Measurements from ENCODE around the gene HOXA5. TPM values are rescaled to one million over a fixed set of nuclear protein-coding genes. Genes with fewer than 3 reads are reported as not detected.

HOXA5 gene
- total RNA-seq, 1 donor: 3.0 TPM

- peaks cover 13% of the 10 kb centered on the region for H3K4me1 ChIP-seq (ENCODE audit: insufficient read depth, low read length)
Measured at GRCh38 chr7:27130540-27131389, 12.7 kb downstream of the HOXA5 start, which contains the start of gene HOXA4. Gene HOXA4 (minus strand): TSS chr7:27130757. CDS start chr7:27130733, 24 bp downstream.

GRCh38 chr7:27129729-27130539, 13.5 kb downstream of the HOXA5 start:
- no peaks in the 10 kb centered on the region for H3K9me3 ChIP-seq (ENCODE audit: low read depth, low read length)
- peak overlapping the region; percentile 31 for H3K4me3 ChIP-seq (ENCODE audit: low read length)
- peaks cover 11% of the 10 kb centered on the region for H3K27me3 ChIP-seq (ENCODE audit: insufficient read depth, low read length)
- H3K4me1 ChIP-seq (ENCODE audit: insufficient read depth, low read length): peaks cover 10% of the 10 kb centered on the region

More at GRCh38 chr7:27130540-27131389, 12.7 kb downstream of the HOXA5 start, which contains the start of gene HOXA4:
- Histone ChIP-seq H3K4me3 (ENCODE audit: low read length) (peak within 1 kb of the TSS; percentile 44), H3K9me3 (ENCODE audit: low read depth, low read length) (no peaks in the 10 kb centered on the region), H3K27me3 (ENCODE audit: insufficient read depth, low read length) (peaks cover 18% of the 10 kb centered on the region)

GRCh38 chr7:27128776-27129728, 14.4 kb downstream of the HOXA5 start:
- H3K27me3 ChIP-seq (ENCODE audit: insufficient read depth, low read length): peaks cover 11% of the 10 kb centered on the region
- no peak overlapping the region for H3K4me3 ChIP-seq (ENCODE audit: low read length)
- H3K9me3 ChIP-seq (ENCODE audit: low read depth, low read length): no peaks in the 10 kb centered on the region
- peaks cover 5% of the 10 kb centered on the region for H3K4me1 ChIP-seq (ENCODE audit: insufficient read depth, low read length)

GRCh38 chr7:27128034-27128433, 15.4 kb downstream of the HOXA5 start:
- peaks cover 5% of the 10 kb centered on the region for H3K4me1 ChIP-seq (ENCODE audit: insufficient read depth, low read length)
- no peak overlapping the region for H3K4me3 ChIP-seq (ENCODE audit: low read length)
- H3K27me3 ChIP-seq (ENCODE audit: insufficient read depth, low read length): peaks cover 7% of the 10 kb centered on the region
- H3K9me3 ChIP-seq (ENCODE audit: low read depth, low read length): no peaks in the 10 kb centered on the region

GRCh38 chr7:27126596-27127327, 16.7 kb downstream of the HOXA5 start:
- Histone ChIP-seq H3K9me3 (ENCODE audit: low read depth, low read length) (no peaks in the 10 kb centered on the region), H3K27me3 (ENCODE audit: insufficient read depth, low read length) (peaks cover 7% of the 10 kb centered on the region), H3K4me1 (ENCODE audit: insufficient read depth, low read length) (peaks cover 5% of the 10 kb centered on the region), H3K4me3 (ENCODE audit: low read length) (no peak overlapping the region)

- Histone ChIP-seq H3K4me1 (ENCODE audit: insufficient read depth, low read length) (peaks cover under 1% of the 10 kb centered on the region), H3K4me3 (ENCODE audit: low read length) (no peak overlapping the region), H3K9me3 (ENCODE audit: low read depth, low read length) (no peaks in the 10 kb centered on the region), H3K27me3 (ENCODE audit: insufficient read depth, low read length) (peaks cover 7% of the 10 kb centered on the region)
Measured at GRCh38 chr7:27125986-27126394, 17.5 kb downstream of the HOXA5 start.

- H3K4me1 ChIP-seq (ENCODE audit: insufficient read depth, low read length): no peaks in the 10 kb centered on the region
- H3K4me3 ChIP-seq (ENCODE audit: low read length): no peak overlapping the region
- H3K27me3 ChIP-seq (ENCODE audit: insufficient read depth, low read length): peaks cover 7% of the 10 kb centered on the region
- no peaks in the 10 kb centered on the region for H3K9me3 ChIP-seq (ENCODE audit: low read depth, low read length)
Measured at GRCh38 chr7:27124902-27125689, 18.4 kb downstream of the HOXA5 start.

GRCh38 chr7:27124096-27124901, 19.2 kb downstream of the HOXA5 start:
- Histone ChIP-seq H3K27me3 (ENCODE audit: insufficient read depth, low read length) (peaks cover 7% of the 10 kb centered on the region), H3K4me1 (ENCODE audit: insufficient read depth, low read length) (no peaks in the 10 kb centered on the region), H3K4me3 (ENCODE audit: low read length) (no peak overlapping the region), H3K9me3 (ENCODE audit: low read depth, low read length) (no peaks in the 10 kb centered on the region)

GRCh38 chr7:27123477-27124053, 19.9 kb downstream of the HOXA5 start:
- H3K9me3 ChIP-seq (ENCODE audit: low read depth, low read length): no peaks in the 10 kb centered on the region
- no peak overlapping the region for H3K4me3 ChIP-seq (ENCODE audit: low read length)
- peaks cover 7% of the 10 kb centered on the region for H3K27me3 ChIP-seq (ENCODE audit: insufficient read depth, low read length)
- no peaks in the 10 kb centered on the region for H3K4me1 ChIP-seq (ENCODE audit: insufficient read depth, low read length)

GRCh38 chr7:27123007-27123476, 20.4 kb downstream of the HOXA5 start:
- H3K4me1 ChIP-seq (ENCODE audit: insufficient read depth, low read length): no peaks in the 10 kb centered on the region
- peaks cover 7% of the 10 kb centered on the region for H3K27me3 ChIP-seq (ENCODE audit: insufficient read depth, low read length)
- no peak overlapping the region for H3K4me3 ChIP-seq (ENCODE audit: low read length)
- no peaks in the 10 kb centered on the region for H3K9me3 ChIP-seq (ENCODE audit: low read depth, low read length)

GRCh38 chr7:27122077-27122910, 21.2 kb downstream of the HOXA5 start:
- no peak overlapping the region for H3K4me3 ChIP-seq (ENCODE audit: low read length)
- H3K27me3 ChIP-seq (ENCODE audit: insufficient read depth, low read length): peaks cover 3% of the 10 kb centered on the region
- H3K9me3 ChIP-seq (ENCODE audit: low read depth, low read length): no peaks in the 10 kb centered on the region
- H3K4me1 ChIP-seq (ENCODE audit: insufficient read depth, low read length): no peaks in the 10 kb centered on the region

- Histone ChIP-seq H3K4me3 (ENCODE audit: low read length) (no peak overlapping the region), H3K27me3 (ENCODE audit: insufficient read depth, low read length) (peaks cover 2% of the 10 kb centered on the region), H3K9me3 (ENCODE audit: low read depth, low read length) (no peaks in the 10 kb centered on the region), H3K4me1 (ENCODE audit: insufficient read depth, low read length) (no peaks in the 10 kb centered on the region)
Measured at GRCh38 chr7:27121684-27122076, 21.8 kb downstream of the HOXA5 start.
